Pancreas (tissue), 10 donors: ENCODE data around the gene MMAB. TPM values are rescaled to one million over a fixed set of nuclear protein-coding genes. Genes with fewer than 3 reads are reported as not detected.
A peak's percentile ranks its signal among the peaks of the same experiment; 100 is the strongest.

Experiments
- ATAC-seq, 4 donors: fragments of 200-7000 bp; cut with Tn5 transposase; one replicate each; pipeline versions ENCODE4 v1.8.0 to v1.9.1; 2020; ENCODE audit warnings: mild to moderate bottlenecking in 4 of 4, moderate library complexity in 4 of 4
- DNase-seq, 6 donors: peaks; one replicate each; pipeline ENCODE4 v3.0.0-alpha.2; 2020
- FAIRE-seq: peaks from 2 replicates; lab custom pipeline; 2012; peaks lifted over from hg19 to GRCh38; lab: Jason Lieb, UNC
- H3K27ac ChIP-seq, 4 donors: fragments of 200-600 bp; sonication (generic); 1 replicate in 3 of 4; 2 replicates in 1 of 4; pipeline versions ENCODE4 v1.5.0 to v1.8.0; 2020
- H3K27me3 ChIP-seq, 4 donors: fragments of 200-600 bp; one replicate each; pipeline ENCODE4 v1.8.0; 2021
- H3K36me3 ChIP-seq, 3 donors: fragments of 200-600 bp; sonication (generic) in 1 of 3; one replicate each; pipeline versions ENCODE4 v1.5.0 to v1.8.0; 2020 to 2021
- H3K4me1 ChIP-seq, 3 donors: fragments of 200-600 bp; one replicate each; pipeline ENCODE4 v1.8.0; 2021
- H3K4me3 ChIP-seq, 4 donors: fragments of 200-600 bp; sonication (generic) in 2 of 4; one replicate each; pipeline versions ENCODE4 v1.5.0 to v1.8.0; 2020 to 2021
- H3K9me3 ChIP-seq, 4 donors: fragments of 200-600 bp; one replicate each; pipeline ENCODE4 v1.8.0; 2021
- WGBS, 2 donors: extraction: QIAGEN DNeasy Blood & Tissue Kit; methylation state at CpG; one replicate each; pipeline ENCODE4 v1.1.7; 2013; 5-methylcytosine and 5-hydroxymethylcytosine counted together
- intact Hi-C, 3 donors: fragments of 100-400 bp; cut with DNase I; formaldehyde crosslinking; loops; one replicate each; pipeline versions ENCODE4 v1.11.1 to v1.14.2; 2022
- polyA plus RNA-seq, 2 donors: library from polyadenylated mRNA; stranded (reverse); fragments of 200-250 nt; gene quantifications; one replicate each; pipeline ENCODE4 v1.2.3, GENCODE V29; 2013
- total RNA-seq, 6 donors: library from RNA; stranded (reverse); fragmentation: NEBNext Ultra II Directional in 4 of 6; extraction: Animal tissue kit (Norgen Biotek cat#: 25700) in 4 of 6; gene quantifications; one replicate each; pipeline versions ENCODE4 v1.2.1 to v1.2.4, GENCODE V29; 2021 to 2023
- TF ChIP-seq, protein P1 (sequence below), 4 donors: fragments of 200-600 bp; sonication (generic) in 3 of 4; IDR thresholded peaks; one replicate each; pipeline versions ENCODE4 v1.5.0 to v1.8.0; 2021; ENCODE audit warnings: antibody characterized with exemption in 4 of 4
- donor health status: healthy with polysubstance abuse.
- donor health status: DM: no; HTN: no; CAD: no; lungs with moderate emphysema.
- donor health status: DM: no; HTN: no; CAD: no.
- donor health status: control.
- donor health status: control.
- donor health status: Bipolar disorder and iron deficiency.
- donor health status: DM: yes; HTN: yes; CAD: no.
- donor health status: DM: no; HTN: no; CAD: no.
- donor health status: DM: no; HTN: no; CAD: no.
- donor health status: DM: yes; HTN: yes; CAD: no.

Gene MMAB
- total and polyA plus RNA-seq, 8 donors, result 15.6 to 40.6 (median 21.0) TPM

DNA sequence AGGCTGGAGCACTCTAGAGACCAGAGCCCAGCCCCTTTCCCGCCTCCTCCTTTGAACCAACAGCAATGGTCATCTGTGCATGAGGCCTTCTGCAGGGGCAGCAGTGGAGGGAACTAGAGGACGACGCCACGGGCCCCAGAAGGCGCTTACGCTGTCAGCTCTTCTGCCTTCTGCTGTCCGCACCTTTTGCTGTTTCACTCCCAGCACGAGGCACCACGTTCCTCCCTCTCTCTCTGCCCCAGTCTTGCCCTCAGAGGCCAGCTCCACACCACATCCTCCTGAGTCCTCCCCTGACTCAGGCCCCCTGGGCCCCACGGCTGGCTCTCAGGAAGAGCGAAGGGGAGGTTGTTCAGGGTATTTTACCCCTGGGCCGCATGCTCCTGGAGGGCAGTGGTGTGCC lies 15.5 kb downstream of the MMAB start:
- H3K4me1 ChIP-seq, result no peaks in the 10 kb centered on the region
- 91% methylated on average over 12 of the region's 12 CpGs for WGBS, 2 donors
- FAIRE-seq (no peak), ATAC-seq (no peak), DNase-seq (no peak)
- no peak overlapping the region for H3K27ac ChIP-seq
- no peak overlapping the region for H3K4me3 ChIP-seq
- H3K27me3 ChIP-seq, result no peaks in the 10 kb centered on the region
- no peaks in the 10 kb centered on the region for H3K9me3 ChIP-seq
- intact Hi-C loops, result no loop called here
- TF ChIP-seq, protein P1, sequence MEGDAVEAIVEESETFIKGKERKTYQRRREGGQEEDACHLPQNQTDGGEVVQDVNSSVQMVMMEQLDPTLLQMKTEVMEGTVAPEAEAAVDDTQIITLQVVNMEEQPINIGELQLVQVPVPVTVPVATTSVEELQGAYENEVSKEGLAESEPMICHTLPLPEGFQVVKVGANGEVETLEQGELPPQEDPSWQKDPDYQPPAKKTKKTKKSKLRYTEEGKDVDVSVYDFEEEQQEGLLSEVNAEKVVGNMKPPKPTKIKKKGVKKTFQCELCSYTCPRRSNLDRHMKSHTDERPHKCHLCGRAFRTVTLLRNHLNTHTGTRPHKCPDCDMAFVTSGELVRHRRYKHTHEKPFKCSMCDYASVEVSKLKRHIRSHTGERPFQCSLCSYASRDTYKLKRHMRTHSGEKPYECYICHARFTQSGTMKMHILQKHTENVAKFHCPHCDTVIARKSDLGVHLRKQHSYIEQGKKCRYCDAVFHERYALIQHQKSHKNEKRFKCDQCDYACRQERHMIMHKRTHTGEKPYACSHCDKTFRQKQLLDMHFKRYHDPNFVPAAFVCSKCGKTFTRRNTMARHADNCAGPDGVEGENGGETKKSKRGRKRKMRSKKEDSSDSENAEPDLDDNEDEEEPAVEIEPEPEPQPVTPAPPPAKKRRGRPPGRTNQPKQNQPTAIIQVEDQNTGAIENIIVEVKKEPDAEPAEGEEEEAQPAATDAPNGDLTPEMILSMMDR (IDR thresholded peaks at IDR 0.05), result no peak
- no peaks in the 10 kb centered on the region for H3K36me3 ChIP-seq

DNA sequence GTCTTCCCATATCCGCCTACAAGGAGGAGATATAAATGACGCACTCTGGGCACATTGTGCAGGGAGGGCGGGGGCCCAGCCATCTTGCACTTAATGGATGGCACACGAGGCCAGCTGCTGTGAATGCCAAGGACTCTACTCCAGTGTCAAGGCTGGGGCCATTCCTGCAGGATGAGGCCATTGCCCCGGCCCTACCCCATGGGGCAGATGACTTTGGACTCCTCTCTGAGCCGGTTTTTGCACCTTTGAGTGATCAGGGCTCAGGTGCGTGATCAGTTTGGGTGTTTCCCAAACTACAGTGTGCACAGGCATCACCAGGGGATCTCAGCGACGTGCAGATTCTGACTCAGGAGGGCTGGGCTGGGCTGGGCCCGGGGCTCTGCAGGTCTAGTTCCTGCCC lies 16.1 kb downstream of the MMAB start:
- TF ChIP-seq, protein P1 (IDR thresholded peaks at IDR 0.05), result no peak
- intact Hi-C loops, result no loop called here
- 91 to 97% methylated on average over 10 of the region's 10 CpGs for WGBS, 2 donors

DNA sequence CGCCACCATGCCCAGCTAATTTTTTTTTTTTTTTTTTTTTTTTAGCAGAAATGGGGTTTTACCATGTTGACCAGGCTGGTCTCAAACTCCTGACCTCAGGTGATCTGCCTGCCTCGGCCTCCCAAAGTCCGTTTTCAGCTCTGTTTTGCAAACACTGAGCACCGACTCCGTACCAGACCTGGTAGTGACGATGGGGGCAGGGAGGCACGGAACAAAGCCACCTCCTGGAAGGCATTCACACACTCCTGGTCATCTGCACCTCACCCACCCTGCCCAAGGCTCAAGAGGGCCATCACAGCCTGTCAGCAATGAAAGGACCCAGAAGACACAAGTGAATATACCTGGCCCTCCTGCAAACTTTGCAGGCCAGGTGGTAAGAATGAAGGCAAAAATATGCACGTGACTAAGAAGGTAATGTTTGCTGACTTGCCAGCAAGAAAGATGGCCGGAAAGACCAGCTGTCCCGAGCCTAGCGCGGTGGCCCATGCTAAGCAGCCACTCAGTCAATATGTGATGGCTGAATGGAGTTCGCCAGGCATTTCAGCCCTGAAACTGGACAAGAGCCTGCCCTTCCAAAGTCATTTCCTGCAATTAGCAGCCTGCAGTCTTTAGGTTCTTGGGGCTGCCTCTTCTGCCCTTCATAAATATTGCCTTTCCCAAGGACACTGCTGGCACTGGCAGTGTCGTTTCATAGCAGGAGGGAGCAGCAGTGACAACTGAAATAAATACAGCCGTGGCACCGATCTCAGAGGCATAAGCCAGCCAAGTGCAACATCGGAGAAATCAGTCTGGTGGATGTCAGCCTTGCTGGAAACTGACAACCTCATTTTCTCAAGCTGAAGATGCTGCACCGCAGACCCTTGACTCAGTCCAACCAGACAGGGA lies 17.6 kb downstream of the MMAB start:
- ATAC-seq, result peak; percentile 24 to 57 (median 38)
- Histone ChIP-seq H3K27ac (no peak overlapping the region), H3K4me1 (no peaks in the 10 kb centered on the region), H3K4me3 (no peak overlapping the region), H3K9me3 (no peaks in the 10 kb centered on the region), H3K27me3 (no peaks in the 10 kb centered on the region), H3K36me3 (no peaks in the 10 kb centered on the region)
- FAIRE-seq, result no peak
- 35 to 41% methylated on average over 18 of the region's 18 CpGs for WGBS, 2 donors
- intact Hi-C loops, result no loop called here
- DNase-seq, result no peak
- TF ChIP-seq, protein P1 (IDR thresholded peaks at IDR 0.05), result no peak

More for the DNA sequence above, 16.1 kb downstream of the MMAB start:
- no peak for FAIRE-seq
- Histone ChIP-seq H3K27ac (no peak overlapping the region), H3K9me3 (no peaks in the 10 kb centered on the region), H3K36me3 (no peaks in the 10 kb centered on the region), H3K27me3 (no peaks in the 10 kb centered on the region), H3K4me3 (no peak overlapping the region), H3K4me1 (no peaks in the 10 kb centered on the region)
- no peak for ATAC-seq
- DNase-seq, result no peak

DNA sequence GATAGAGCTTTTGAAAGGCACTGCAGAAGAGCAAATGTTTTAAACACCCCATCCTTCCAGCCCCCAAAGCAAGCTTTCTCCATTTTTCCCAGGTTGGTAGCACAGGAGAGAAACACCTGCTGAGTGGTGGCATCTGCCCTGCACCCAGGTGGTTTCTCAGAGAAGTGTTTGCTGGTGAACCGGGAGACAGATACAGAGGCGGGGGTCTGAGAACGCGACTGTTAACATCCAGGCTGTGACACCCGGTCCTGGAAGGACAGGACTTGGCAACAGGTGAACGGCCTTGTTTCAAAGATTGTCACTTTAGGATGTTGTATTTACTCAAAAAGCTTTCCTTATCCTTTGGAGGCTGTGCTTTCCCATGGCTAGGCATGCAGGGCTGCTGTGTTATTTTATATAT lies 18.5 kb downstream of the MMAB start:
- peak; percentile 9 to 36 (median 18) for ATAC-seq
- Histone ChIP-seq H3K36me3 (no peaks in the 10 kb centered on the region), H3K9me3 (no peaks in the 10 kb centered on the region), H3K27ac (no peak overlapping the region), H3K4me3 (no peak overlapping the region), H3K27me3 (no peaks in the 10 kb centered on the region), H3K4me1 (no peaks in the 10 kb centered on the region)
- TF ChIP-seq, protein P1 (IDR thresholded peaks at IDR 0.05), result no peak
- intact Hi-C loops, result no loop called here
- DNase-seq, result no peak
- 19 to 26% methylated on average over 6 of the region's 6 CpGs for WGBS, 2 donors
- FAIRE-seq, result no peak
